ENCODE measurements around the gene CYP2R1. TPM values are rescaled to one million over a fixed set of nuclear protein-coding genes. Genes with fewer than 3 reads are reported as not detected.
"Not testable (repeated sequence)": the region's sequence is repeated elsewhere in the genome, so short reads cannot be mapped to it uniquely, and the experiment has no call there.

Gene CYP2R1
- total RNA-seq, 1 experiment from 2014 or later = 33.0 TPM

DNA sequence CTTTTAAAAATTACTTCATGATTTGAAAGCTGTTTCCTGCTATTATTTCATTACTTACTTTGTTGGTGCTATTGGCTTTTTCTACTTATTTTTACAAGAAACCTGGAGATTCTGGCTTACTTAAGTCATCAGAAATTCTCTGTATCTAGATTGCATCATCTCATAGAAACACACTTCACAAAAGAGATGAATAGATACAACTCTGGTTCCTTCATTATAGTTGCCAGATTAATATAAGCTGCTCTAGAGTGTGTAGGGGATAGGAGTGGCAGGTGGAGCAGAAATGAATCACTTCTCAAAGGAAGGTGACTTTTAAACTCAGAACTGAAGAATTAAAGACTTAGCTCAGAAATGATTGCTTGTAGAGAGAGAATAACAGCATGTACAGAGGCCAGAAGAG, 20.0 kb downstream of the CYP2R1 start:
- DNase-seq = no peak
- Mint-ChIP-seq H3K4me1 (ENCODE audit: low read depth, unreplicated experiment) (peaks cover 6% of the 10 kb centered on the region), H3K27ac (ENCODE audit: unreplicated experiment) (no peak overlapping the region), H3K9me3 (ENCODE audit: unreplicated experiment) (no peaks in the 10 kb centered on the region), H3K27me3 (ENCODE audit: insufficient read depth, unreplicated experiment) (no peaks in the 10 kb centered on the region), H3K4me3 (ENCODE audit: unreplicated experiment) (no peak overlapping the region), H3K36me3 (ENCODE audit: insufficient read depth, unreplicated experiment) (peaks cover 9% of the 10 kb centered on the region)
- BruUV-seq (replicated peaks) = no TSS peak
- Histone ChIP-seq H3K27me3 (replicated peaks; ENCODE audit: control insufficient read depth, insufficient read depth, low read length) (no peaks in the 10 kb centered on the region), H3K4me3 (ENCODE audit: low read depth, low read length) (no peak overlapping the region), H3K4me1 (peaks cover 5% of the 10 kb centered on the region; the same call in 1 of the 2 replicates), H3K9me3 (no peaks in the 10 kb centered on the region), H3K36me3 (ENCODE audit: control insufficient read depth, insufficient read depth, low read length) (no peaks in the 10 kb centered on the region; the same call in 1 of the 2 replicates)
- CTCF ChIA-PET = no interaction called here
- POLR2A ChIA-PET = no interaction called here
- intact Hi-C loops (cut with micrococcal nuclease; ENCODE audit: unreplicated experiment) = no loop called here
- no peak for TF ChIP-seq CTCF (IDR thresholded peaks at IDR 0.05; ENCODE audit: insufficient read depth in 1 of 2, low read depth in 1 of 2, low read length in 1 of 2, severe bottlenecking in 1 of 2, unreplicated experiment in 1 of 2)

- H3K36me3 Mint-ChIP-seq (ENCODE audit: insufficient read depth, unreplicated experiment); H3K9me3 Mint-ChIP-seq (ENCODE audit: unreplicated experiment); intact Hi-C loops (cut with micrococcal nuclease; ENCODE audit: unreplicated experiment); H3K4me1 ChIP-seq; DNase-seq; H3K4me3 Mint-ChIP-seq (ENCODE audit: unreplicated experiment); H3K27ac Mint-ChIP-seq (ENCODE audit: unreplicated experiment); H3K27me3 Mint-ChIP-seq (ENCODE audit: insufficient read depth, unreplicated experiment); H3K4me3 ChIP-seq (ENCODE audit: low read depth, low read length); H3K4me1 Mint-ChIP-seq (ENCODE audit: low read depth, unreplicated experiment); H3K9me3 ChIP-seq; POLR2A ChIA-PET; H3K36me3 ChIP-seq (ENCODE audit: control insufficient read depth, insufficient read depth, low read length); CTCF ChIA-PET; H3K27me3 ChIP-seq (replicated peaks; ENCODE audit: control insufficient read depth, insufficient read depth, low read length); BruUV-seq (replicated peaks): not testable (repeated sequence)
These were observed 28.3 kb downstream of the CYP2R1 start for GRCh38 chr11:14863775-14864174.

DNA sequence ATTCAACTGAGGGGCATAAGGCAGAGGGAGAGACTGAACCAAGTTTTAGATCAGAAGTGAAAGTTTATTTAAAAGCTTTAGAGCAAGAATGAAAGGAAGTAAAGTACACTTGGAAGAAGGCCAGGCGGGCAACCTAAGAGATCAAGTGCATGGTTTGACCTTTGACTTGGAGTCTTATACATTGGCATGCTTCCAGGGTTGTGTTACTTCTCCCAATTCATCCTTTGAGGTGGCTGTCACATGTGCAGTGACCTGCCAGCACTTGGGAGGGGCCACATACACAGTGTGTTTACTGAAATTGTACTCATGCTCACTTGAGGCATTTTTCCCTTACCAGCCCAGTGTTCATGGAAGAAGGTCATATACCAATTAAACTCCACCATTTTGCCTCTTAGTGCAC, 30.4 kb downstream of the CYP2R1 start:
- no peaks in the 10 kb centered on the region for H3K9me3 ChIP-seq
- H3K4me3 Mint-ChIP-seq (ENCODE audit: unreplicated experiment) = no peak overlapping the region
- CTCF ChIA-PET = no interaction called here
- no peaks in the 10 kb centered on the region for H3K9me3 Mint-ChIP-seq (ENCODE audit: unreplicated experiment)
- POLR2A ChIA-PET = no interaction called here
- peaks cover 6% of the 10 kb centered on the region for H3K36me3 Mint-ChIP-seq (ENCODE audit: insufficient read depth, unreplicated experiment)
- no peak for DNase-seq
- H3K4me1 Mint-ChIP-seq (ENCODE audit: low read depth, unreplicated experiment) = no peaks in the 10 kb centered on the region
- H3K27ac Mint-ChIP-seq (ENCODE audit: unreplicated experiment) = no peak overlapping the region
- no peaks in the 10 kb centered on the region for H3K27me3 Mint-ChIP-seq (ENCODE audit: insufficient read depth, unreplicated experiment)
- intact Hi-C loops (cut with micrococcal nuclease; ENCODE audit: unreplicated experiment) = no loop called here
- H3K27me3 ChIP-seq (replicated peaks; ENCODE audit: control insufficient read depth, insufficient read depth, low read length) = no peaks in the 10 kb centered on the region
- no peak for TF ChIP-seq CTCF (IDR thresholded peaks at IDR 0.05; ENCODE audit: insufficient read depth in 1 of 2, low read depth in 1 of 2, low read length in 1 of 2, severe bottlenecking in 1 of 2, unreplicated experiment in 1 of 2)
- H3K4me3 ChIP-seq (ENCODE audit: low read depth, low read length) = no peak overlapping the region
- H3K36me3 ChIP-seq (ENCODE audit: control insufficient read depth, insufficient read depth, low read length) = no peaks in the 10 kb centered on the region
- BruUV-seq (replicated peaks) = no TSS peak
- H3K4me1 ChIP-seq = no peaks in the 10 kb centered on the region

- Histone ChIP-seq H3K36me3 (ENCODE audit: control insufficient read depth, insufficient read depth, low read length) (no peaks in the 10 kb centered on the region), H3K4me3 (ENCODE audit: low read depth, low read length) (no peak overlapping the region), H3K4me1 (no peaks in the 10 kb centered on the region), H3K27me3 (replicated peaks; ENCODE audit: control insufficient read depth, insufficient read depth, low read length) (no peaks in the 10 kb centered on the region), H3K9me3 (peaks cover 2% of the 10 kb centered on the region; the same call in 1 of the 2 replicates)
- no peak for DNase-seq
- Mint-ChIP-seq H3K9me3 (ENCODE audit: unreplicated experiment) (peaks cover 5% of the 10 kb centered on the region), H3K4me1 (ENCODE audit: low read depth, unreplicated experiment) (no peaks in the 10 kb centered on the region), H3K27me3 (ENCODE audit: insufficient read depth, unreplicated experiment) (no peaks in the 10 kb centered on the region), H3K27ac (ENCODE audit: unreplicated experiment) (no peak overlapping the region), H3K36me3 (ENCODE audit: insufficient read depth, unreplicated experiment) (peaks cover 6% of the 10 kb centered on the region), H3K4me3 (ENCODE audit: unreplicated experiment) (no peak overlapping the region)
- no TSS peak for BruUV-seq (replicated peaks)
- intact Hi-C loops (cut with micrococcal nuclease; ENCODE audit: unreplicated experiment) = no loop called here
- CTCF ChIA-PET = interaction anchor here (1.0 kb wide), 1 partner anchor 47 kb away, joined by 4 read pairs; no protein-coding TSS in a partner anchor
- no peak for TF ChIP-seq CTCF (IDR thresholded peaks at IDR 0.05; ENCODE audit: insufficient read depth in 1 of 2, low read depth in 1 of 2, low read length in 1 of 2, severe bottlenecking in 1 of 2, unreplicated experiment in 1 of 2)
- POLR2A ChIA-PET = no interaction called here
These were observed 31.5 kb downstream of the CYP2R1 start for GRCh38 chr11:14860511-14860910.
